ENCODE results near the gene SLC12A8. TPM values are rescaled to one million over a fixed set of nuclear protein-coding genes. Genes with fewer than 3 reads are reported as not detected.

SLC12A8 gene
- total RNA-seq, 2 donors from 2014 or later = 0.67 to 0.69 TPM

- intact Hi-C loops (cut with DNase I) = no loop called here
- no peak for DNase-seq (ENCODE audit: low spot score)
Observed at GRCh38 chr3:125125821-125126245, 86.7 kb downstream of the SLC12A8 start.

DNA sequence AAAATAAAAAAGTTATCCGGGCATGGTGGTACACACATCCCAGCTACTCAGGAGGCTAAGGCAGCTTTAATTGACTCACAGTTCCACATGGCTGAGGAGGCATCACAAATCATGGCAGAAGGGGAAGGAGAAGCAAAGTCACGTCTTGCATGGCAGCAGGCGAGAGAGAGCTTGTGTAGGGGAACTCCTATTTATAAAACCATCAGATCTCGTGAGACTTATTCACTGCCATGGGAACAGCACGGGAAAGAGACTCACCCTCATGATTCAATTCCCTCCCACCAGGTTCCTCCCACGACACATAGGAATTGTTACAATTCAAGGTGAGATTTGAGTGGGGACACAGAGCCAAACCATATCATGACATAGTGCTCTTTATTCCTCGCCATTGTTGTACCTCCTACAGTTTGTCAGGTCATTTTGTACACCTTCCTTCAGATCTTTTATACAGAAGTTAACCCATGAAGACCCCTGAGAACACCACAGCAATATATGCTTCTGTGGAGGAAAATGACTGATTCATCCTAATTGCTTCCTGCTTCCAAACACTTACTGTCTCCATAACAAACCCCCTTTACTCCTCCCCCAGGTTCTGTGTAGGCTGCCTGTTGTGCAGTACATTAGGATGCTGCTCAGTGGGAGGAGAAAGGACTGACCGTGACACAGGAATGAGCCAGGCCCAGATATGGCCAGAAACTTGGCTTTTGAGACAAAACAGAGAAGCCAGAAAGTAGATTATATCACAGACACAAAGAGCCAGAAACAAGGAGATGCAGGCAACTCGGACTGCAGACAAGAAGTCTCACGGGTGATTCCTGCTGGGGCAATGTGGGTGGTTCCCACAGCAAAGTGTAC is 88.9 kb downstream of the SLC12A8 start:
- intact Hi-C loops (cut with DNase I) = no loop called here
- DNase-seq (ENCODE audit: low spot score) = no peak

DNA sequence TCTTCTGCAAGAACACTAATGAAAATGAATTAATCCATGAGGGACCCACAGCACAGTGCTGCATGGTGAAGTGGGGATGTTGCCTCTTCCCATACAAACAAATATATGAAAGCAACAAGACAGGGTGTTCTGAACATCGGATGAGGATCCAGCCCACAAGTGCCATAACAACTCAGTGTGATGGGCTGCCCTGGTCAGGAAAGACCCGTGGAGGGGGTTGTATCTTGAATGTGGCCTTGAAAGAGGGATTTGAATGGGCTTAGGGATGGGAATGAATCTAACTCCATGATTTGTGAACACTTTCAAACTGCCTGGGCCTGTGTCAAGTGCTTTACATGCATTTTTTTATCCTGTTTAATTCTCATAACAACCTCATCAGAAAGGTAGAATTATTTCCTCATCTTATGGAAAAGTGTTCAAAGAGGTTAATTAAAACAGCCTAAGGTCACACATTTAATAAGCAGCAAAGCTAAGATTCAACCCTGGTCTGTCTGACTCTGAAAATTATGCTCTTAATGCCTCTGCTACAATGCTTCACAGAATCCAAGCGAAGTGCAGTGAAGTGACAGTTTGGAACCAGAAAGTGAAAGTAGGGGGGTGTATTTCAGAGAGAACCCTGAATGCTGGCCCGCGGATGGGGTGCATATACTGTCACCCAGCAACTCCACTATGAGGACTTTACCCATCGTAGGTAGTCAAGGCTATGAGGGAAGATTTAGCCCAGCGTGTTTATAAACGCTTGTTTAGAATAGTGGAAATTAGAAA is 91.1 kb downstream of the SLC12A8 start:
- intact Hi-C loops (cut with DNase I) = no loop called here
- no peak for DNase-seq (ENCODE audit: low spot score)

GRCh38 chr3:125120379-125121122 is 92.0 kb downstream of the SLC12A8 start:
- DNase-seq (ENCODE audit: low spot score) = no peak
- intact Hi-C loops (cut with DNase I) = loop anchor here in 1 of 2 donors (1.0 kb wide), 1 partner anchor 11 kb away; no protein-coding TSS in a partner anchor

DNA sequence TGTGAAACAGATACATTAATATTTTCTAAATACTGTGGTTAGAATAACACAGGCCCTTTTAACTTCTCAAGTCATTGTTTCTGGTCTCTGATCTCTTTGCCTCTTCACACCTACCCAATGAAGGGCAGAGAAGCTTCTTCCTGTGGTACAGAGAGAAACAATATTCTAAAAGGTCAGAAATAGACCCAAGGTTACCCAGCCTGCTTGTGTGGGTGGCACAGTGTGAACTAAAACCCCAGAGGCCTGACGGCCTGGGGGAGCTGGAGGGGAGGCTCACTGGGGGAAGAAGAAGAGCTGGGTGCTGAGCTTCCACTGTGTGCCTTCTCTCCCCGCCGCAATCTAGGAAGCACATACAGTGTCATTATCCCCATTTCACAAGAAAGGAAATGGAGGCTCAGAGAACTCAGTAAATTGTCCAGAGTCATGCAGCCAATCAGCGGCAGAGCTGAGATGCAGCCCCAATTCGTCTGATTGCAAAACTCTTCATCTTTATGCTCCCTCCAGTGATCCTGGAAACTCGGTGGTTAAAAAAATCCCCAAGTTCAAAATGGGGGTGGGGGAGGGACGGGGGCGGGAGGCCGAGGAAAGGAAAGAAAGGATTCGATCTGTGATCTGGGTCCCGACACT is 92.7 kb downstream of the SLC12A8 start:
- intact Hi-C loops (cut with DNase I) = loop anchor here in 1 of 2 donors (1.0 kb wide), 1 partner anchor 11 kb away; no protein-coding TSS in a partner anchor
- no peak for DNase-seq (ENCODE audit: low spot score)

DNA sequence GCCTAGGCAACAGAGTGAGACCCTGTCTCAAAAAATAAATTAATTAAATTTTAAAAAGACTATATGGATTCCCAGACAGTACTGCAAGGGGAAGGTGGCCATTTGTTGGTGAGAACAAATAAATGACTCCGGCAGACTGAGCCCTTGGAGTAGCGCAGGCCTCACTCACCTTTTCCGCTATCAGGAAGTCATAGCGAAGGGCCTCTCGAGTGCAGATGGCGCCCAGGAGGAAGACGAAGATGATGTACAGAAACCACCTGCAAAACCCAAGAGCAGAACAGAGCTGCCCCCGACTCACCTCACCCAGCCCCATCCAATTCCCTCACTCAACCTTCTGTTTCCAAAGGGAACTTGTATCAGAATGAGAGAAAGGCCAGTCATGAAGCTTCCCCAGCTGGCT is 93.9 kb downstream of the SLC12A8 start:
- intact Hi-C loops (cut with DNase I) = no loop called here
- DNase-seq (ENCODE audit: low spot score) = no peak

- no peak for DNase-seq (ENCODE audit: low spot score)
- intact Hi-C loops (cut with DNase I) = no loop called here
Observed at GRCh38 chr3:125117631-125118191, 94.8 kb downstream of the SLC12A8 start.

DNA sequence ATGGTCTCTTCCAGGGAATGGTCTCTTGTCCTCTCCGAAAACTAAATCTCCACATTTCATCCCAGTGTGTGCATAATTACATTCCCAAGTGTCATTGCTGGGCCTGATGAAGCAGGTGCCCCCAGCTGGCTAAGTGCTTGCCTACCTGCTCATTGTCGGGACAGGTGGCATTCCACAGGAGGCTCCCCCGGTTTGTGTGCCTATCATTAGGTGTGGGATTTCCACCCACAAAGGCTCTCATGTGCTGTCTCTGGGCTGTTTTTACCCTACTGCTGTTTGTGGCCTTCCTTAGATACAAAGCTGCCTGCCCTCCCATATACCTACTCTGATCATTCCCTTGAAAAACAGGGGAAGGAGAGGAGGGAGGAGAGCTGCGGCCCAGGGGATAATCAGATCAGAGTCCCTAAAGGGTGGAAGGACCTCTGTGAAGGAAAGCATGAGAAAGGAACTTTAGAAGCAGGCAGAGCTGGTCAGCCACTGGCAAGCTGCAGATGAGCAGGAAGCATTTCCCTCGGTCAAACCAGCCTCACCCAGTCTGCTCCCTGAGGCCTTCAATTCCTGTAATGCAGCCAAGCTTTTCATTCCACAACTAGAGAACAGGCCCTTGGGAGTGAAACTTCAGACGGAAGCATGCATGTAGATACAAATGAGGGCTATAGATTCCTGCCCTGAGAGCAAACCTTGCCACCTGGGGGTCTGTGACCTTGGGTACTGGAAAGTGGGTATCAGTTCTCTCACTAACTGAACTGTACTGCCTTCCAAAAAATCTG is 96.1 kb downstream of the SLC12A8 start:
- no peak for DNase-seq (ENCODE audit: low spot score)
- intact Hi-C loops (cut with DNase I) = no loop called here

DNA sequence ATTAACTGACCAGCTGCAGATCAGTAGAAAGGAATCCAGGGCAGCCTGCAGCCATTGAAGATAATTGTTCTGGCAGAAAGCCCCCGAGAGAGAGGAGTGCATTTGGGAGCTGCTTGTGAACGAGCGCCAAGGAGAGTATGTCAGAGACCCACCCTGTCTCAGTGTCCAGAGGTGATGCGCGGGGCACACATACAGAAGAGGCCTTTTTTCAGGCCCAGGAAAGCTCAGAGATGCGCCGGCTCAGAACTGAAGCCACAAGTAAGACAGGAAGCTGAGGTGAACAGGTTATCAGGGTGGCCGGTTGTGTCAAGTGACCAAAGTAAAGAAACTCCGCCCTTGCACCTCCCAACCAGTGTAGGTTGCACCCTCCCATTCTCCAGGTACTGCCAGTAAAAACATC is 96.9 kb downstream of the SLC12A8 start:
- intact Hi-C loops (cut with DNase I) = no loop called here
- DNase-seq (ENCODE audit: low spot score) = no peak

DNA sequence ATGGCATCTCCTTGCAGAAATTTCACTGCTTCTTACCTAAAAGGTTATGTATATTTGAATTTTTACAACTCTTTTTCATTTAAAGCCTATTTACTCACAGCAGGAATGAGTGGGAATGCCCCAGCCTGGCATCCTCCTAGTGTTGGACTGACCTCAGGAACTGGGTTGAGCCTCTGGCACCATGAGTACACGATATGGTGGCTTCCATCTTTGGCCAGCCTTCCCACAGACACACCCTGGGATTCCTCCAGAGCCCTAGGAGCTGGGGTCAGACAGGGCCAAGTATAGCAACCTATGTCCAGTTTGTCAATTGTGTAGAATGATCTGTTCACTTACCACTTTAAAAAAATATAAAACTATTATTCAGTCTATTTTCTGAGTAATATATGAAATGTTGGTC is 99.6 kb downstream of the SLC12A8 start:
- intact Hi-C loops (cut with DNase I) = no loop called here
- no peak for DNase-seq (ENCODE audit: low spot score)

GRCh38 chr3:125110876-125111480 is 101.6 kb downstream of the SLC12A8 start:
- intact Hi-C loops (cut with DNase I) = no loop called here
- no peak for DNase-seq (ENCODE audit: low spot score)

GRCh38 chr3:125110016-125110875 is 102.3 kb downstream of the SLC12A8 start:
- no peak for DNase-seq (ENCODE audit: low spot score)
- intact Hi-C loops (cut with DNase I) = no loop called here

GRCh38 chr3:125109536-125109925 is 103.0 kb downstream of the SLC12A8 start:
- intact Hi-C loops (cut with DNase I) = no loop called here
- no peak for DNase-seq (ENCODE audit: low spot score)

DNA sequence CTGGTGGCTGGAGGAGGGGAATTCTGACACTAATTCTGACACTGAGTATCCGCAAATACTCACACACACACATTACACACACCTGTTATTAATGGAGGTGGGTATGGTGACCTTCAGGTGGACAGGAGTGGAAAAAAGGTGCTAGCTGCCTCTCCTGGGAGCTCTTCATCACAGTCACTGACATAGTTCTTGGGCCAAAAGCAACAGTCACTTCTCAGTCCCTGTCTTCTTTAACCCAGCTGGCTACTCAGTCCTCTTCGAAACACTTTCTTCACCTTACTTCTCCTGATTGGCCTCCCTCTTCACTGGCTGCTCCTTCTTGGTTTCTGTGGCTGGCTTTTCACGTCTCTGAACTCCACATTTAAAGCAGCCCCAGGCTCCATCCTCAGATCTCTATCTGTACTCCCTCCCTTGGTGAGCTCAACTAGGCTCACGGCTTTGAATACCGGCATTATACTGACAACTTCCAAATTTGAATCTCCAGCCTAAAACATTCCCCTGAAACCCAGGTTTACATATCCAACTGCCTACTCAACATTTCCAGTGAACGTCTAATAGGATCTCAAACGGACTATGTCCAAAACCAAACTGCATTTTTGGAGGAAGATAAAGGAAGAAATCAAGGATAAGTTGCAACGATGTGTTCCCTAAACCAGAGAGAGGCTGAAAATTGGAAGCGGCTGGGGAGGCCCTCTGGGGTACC is 103.6 kb downstream of the SLC12A8 start:
- intact Hi-C loops (cut with DNase I) = no loop called here

DNA sequence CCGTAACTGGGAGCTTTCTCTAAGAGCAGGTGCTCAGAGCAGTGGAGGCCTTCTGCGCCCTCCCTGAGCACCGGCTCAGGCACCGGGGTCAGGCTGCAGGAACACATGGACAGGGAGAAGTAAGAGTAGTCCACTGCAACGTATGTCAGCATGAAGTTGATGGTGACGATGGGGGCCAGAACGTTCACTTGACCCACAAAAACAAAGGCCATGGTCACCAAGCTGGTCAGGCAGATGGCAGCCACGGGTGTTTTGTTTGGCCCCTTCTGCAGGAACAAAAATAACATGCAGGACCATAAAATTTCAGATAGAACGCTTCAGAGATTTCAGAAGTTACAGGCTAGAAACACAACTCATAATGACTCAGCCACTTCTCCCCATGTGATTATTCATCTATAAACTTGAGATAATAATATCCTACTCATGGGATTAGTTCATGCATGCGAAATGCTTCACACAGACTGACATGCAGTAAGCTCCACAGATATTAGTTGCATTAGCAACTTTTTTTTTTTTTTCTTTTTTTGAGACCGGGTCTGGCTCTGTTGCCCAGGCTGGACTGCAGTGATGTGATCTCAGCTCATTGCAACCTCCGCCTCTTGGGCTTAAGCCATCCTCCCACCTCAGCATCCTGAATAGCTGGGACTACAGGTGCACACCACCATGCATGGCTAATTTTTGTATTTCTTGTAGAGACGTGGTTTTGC is 104.5 kb downstream of the SLC12A8 start:
- DNase-seq (ENCODE audit: low spot score) = no peak
- intact Hi-C loops (cut with DNase I) = no loop called here

More for the DNA sequence above, 103.6 kb downstream of the SLC12A8 start:
- DNase-seq (ENCODE audit: low spot score) = no peak

- intact Hi-C loops (cut with DNase I) = no loop called here
- DNase-seq (ENCODE audit: low spot score) = no peak
Observed at GRCh38 chr3:125107363-125107762, 105.2 kb downstream of the SLC12A8 start.

All from posterior vena cava (tissue), 2 donors.